Measurements from ENCODE around the gene ACVR1B. TPM values are rescaled to one million over a fixed set of nuclear protein-coding genes. Genes with fewer than 3 reads are reported as not detected.

ACVR1B gene
- total and polyA plus RNA-seq, 2 experiments from 2014 or later = 2.4 to 7.5 TPM

DNA sequence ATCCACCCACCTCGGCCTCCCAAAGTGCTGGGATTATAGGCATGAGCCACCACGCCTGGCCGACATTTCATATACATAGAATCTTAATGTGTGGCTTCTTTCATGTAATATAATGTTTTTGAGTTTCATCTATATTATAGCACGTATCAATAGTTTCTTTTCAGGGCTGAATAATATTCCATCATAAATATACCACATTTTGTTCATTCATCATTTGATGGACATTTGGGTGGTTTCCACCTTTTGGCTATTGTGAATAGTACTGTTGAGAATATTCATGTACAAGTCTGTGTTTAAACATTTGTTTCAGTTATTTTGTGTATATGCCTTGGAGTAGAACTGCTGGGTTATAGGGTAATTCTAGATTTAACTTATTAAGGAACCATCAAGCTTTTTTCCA, 12.0 kb downstream of the ACVR1B start (continued):
- TF ChIP-seq ETS1 (IDR thresholded peaks at IDR 0.05) (no peak), STAT1 (IDR thresholded peaks at IDR 0.05; ENCODE audit: unreplicated experiment) (no peak), EZH2 (IDR thresholded peaks at IDR 0.05; ENCODE audit: low read depth, unreplicated experiment) (no peak)
- TF ChIP-seq, protein P1, sequence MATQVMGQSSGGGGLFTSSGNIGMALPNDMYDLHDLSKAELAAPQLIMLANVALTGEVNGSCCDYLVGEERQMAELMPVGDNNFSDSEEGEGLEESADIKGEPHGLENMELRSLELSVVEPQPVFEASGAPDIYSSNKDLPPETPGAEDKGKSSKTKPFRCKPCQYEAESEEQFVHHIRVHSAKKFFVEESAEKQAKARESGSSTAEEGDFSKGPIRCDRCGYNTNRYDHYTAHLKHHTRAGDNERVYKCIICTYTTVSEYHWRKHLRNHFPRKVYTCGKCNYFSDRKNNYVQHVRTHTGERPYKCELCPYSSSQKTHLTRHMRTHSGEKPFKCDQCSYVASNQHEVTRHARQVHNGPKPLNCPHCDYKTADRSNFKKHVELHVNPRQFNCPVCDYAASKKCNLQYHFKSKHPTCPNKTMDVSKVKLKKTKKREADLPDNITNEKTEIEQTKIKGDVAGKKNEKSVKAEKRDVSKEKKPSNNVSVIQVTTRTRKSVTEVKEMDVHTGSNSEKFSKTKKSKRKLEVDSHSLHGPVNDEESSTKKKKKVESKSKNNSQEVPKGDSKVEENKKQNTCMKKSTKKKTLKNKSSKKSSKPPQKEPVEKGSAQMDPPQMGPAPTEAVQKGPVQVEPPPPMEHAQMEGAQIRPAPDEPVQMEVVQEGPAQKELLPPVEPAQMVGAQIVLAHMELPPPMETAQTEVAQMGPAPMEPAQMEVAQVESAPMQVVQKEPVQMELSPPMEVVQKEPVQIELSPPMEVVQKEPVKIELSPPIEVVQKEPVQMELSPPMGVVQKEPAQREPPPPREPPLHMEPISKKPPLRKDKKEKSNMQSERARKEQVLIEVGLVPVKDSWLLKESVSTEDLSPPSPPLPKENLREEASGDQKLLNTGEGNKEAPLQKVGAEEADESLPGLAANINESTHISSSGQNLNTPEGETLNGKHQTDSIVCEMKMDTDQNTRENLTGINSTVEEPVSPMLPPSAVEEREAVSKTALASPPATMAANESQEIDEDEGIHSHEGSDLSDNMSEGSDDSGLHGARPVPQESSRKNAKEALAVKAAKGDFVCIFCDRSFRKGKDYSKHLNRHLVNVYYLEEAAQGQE (IDR thresholded peaks at IDR 0.05; ENCODE audit: unreplicated experiment) = no peak

- H3K27ac ChIP-seq (ENCODE audit: low read depth) = no peak overlapping the region
- Mint-ChIP-seq H3K27ac (no peak overlapping the region), H3K27me3 (ENCODE audit: insufficient read depth, low read depth, poor library complexity) (no peaks in the 10 kb centered on the region), H3K36me3 (ENCODE audit: low read depth) (peaks cover 10% of the 10 kb centered on the region), H3K4me3 (no peak overlapping the region), H3K9me3 (no peaks in the 10 kb centered on the region), H3K4me1 (peaks cover 42% of the 10 kb centered on the region)
- H3K79me2 ChIP-seq (replicated peaks; ENCODE audit: insufficient read depth) = peaks cover 15% of the 10 kb centered on the region; the same call in 1 of the 2 replicates
- no peaks in the 10 kb centered on the region for H3K36me3 ChIP-seq (ENCODE audit: insufficient read depth)
- ATAC-seq (no peak), DNase-seq (ENCODE audit: low spot score) (no peak)
- peaks cover 9% of the 10 kb centered on the region for H3K4me1 ChIP-seq (ENCODE audit: insufficient read depth)
- H3K4me3 ChIP-seq = no peak overlapping the region
- H3K9me2 ChIP-seq (ENCODE audit: insufficient read depth) = no peaks in the 10 kb centered on the region
- peaks cover 27% of the 10 kb centered on the region; the same call in 1 of the 2 replicates for H4K20me1 ChIP-seq (replicated peaks; ENCODE audit: insufficient read depth)
- no peak overlapping the region for H2AFZ ChIP-seq
- H3K27me3 ChIP-seq (ENCODE audit: insufficient read depth) = no peaks in the 10 kb centered on the region
- no peaks in the 10 kb centered on the region for H3F3A ChIP-seq (replicated peaks; ENCODE audit: low read depth)
- H3K4me2 ChIP-seq = no peak overlapping the region
- TF ChIP-seq JUNB (IDR thresholded peaks at IDR 0.05; ENCODE audit: unreplicated experiment) = no peak
- TF ChIP-seq STAT1 (IDR thresholded peaks at IDR 0.05; ENCODE audit: unreplicated experiment) = no peak
- TF ChIP-seq, protein P1 (IDR thresholded peaks at IDR 0.05; ENCODE audit: unreplicated experiment) = no peak
- TF ChIP-seq NANOG (IDR thresholded peaks at IDR 0.05; ENCODE audit: borderline replicate concordance) = no peak
- no peak for TF ChIP-seq ZNF331 (CRISPR knock-in tag; IDR thresholded peaks at IDR 0.05; ENCODE audit: low read depth)
- no peak for TF ChIP-seq EZH2 (IDR thresholded peaks at IDR 0.05; ENCODE audit: low read depth, unreplicated experiment)
- TF ChIP-seq, protein P2, sequence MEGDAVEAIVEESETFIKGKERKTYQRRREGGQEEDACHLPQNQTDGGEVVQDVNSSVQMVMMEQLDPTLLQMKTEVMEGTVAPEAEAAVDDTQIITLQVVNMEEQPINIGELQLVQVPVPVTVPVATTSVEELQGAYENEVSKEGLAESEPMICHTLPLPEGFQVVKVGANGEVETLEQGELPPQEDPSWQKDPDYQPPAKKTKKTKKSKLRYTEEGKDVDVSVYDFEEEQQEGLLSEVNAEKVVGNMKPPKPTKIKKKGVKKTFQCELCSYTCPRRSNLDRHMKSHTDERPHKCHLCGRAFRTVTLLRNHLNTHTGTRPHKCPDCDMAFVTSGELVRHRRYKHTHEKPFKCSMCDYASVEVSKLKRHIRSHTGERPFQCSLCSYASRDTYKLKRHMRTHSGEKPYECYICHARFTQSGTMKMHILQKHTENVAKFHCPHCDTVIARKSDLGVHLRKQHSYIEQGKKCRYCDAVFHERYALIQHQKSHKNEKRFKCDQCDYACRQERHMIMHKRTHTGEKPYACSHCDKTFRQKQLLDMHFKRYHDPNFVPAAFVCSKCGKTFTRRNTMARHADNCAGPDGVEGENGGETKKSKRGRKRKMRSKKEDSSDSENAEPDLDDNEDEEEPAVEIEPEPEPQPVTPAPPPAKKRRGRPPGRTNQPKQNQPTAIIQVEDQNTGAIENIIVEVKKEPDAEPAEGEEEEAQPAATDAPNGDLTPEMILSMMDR (conservative IDR thresholded peaks at IDR 0.05; ENCODE audit: low read depth in 2 of 2) = no peak
- no peak for TF ChIP-seq EZH2phosphoT487 (IDR thresholded peaks at IDR 0.05; ENCODE audit: unreplicated experiment)
- no peak for TF ChIP-seq CREB1 (CRISPR knock-in tag; IDR thresholded peaks at IDR 0.05; ENCODE audit: low read depth)
Measured at GRCh38 chr12:51969643-51970042, 18.1 kb downstream of the ACVR1B start.

Measured in GM23338 (cell line).